NB4 (cell line): Measurements from ENCODE around the gene DNMBP.

Source experiments
- MYC ChIP-seq: IDR thresholded peaks from 2 replicates; pipeline ENCODE4 v1.6.1; 2011; ENCODE audit warnings: low read depth, low read length
- POLR2A ChIP-seq: IDR thresholded peaks from 2 replicates; pipeline ENCODE4 v1.6.1; 2011; ENCODE audit warnings: mild to moderate bottlenecking; ENCODE audit not compliant: insufficient read length; ENCODE audit errors: extremely low read depth
- TF ChIP-seq, protein P1 (sequence below): IDR thresholded peaks from one replicate; pipeline ENCODE4 v1.5.1; 2012; ENCODE audit warnings: low read depth, low read length

DNA sequence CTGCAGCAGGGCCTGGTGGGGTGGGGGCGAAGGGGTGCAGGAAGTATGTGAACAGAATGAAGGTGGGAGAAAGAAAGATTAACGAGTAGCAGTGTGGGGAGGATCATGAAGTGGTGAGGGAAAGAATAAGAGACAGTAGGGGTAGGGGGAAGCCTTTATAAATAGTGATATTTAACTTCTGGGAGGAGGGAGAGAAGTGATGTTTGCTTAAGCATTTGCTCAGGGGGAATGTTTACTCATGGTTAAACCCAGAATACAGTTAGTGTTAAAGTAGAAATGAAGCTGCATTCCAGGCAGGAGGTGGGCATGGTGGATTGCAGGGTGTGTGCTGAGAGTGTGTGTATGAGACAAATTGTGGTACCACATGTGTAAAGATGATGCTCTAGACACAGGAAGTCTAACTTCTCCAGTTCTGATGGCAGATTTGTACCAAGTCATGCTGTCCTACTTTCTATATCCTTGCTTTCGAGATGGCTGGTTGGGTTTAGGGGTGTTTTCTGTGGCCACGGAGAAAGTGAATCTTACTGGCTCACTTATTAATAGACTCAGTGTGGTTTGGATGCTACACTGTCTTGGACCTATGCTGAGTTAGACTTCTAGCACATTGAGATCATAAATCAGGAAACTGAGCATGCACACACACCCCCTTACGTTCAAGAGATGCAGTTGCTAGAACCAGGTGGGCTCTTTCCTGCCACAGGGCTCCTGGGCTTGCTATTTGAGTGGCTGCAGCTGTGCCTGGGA lies 10.6 kb upstream of the DNMBP start:
- TF ChIP-seq, protein P1, sequence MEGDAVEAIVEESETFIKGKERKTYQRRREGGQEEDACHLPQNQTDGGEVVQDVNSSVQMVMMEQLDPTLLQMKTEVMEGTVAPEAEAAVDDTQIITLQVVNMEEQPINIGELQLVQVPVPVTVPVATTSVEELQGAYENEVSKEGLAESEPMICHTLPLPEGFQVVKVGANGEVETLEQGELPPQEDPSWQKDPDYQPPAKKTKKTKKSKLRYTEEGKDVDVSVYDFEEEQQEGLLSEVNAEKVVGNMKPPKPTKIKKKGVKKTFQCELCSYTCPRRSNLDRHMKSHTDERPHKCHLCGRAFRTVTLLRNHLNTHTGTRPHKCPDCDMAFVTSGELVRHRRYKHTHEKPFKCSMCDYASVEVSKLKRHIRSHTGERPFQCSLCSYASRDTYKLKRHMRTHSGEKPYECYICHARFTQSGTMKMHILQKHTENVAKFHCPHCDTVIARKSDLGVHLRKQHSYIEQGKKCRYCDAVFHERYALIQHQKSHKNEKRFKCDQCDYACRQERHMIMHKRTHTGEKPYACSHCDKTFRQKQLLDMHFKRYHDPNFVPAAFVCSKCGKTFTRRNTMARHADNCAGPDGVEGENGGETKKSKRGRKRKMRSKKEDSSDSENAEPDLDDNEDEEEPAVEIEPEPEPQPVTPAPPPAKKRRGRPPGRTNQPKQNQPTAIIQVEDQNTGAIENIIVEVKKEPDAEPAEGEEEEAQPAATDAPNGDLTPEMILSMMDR, result no peak
- TF ChIP-seq POLR2A (no peak), MYC (no peak)
